SK-N-MC (cell line): ENCODE measurements around the gene COL8A1.

ENCODE experiments used
- DNase-seq: peaks from one replicate; pipeline ENCODE4 v3.0.0-alpha.2; 2011; ENCODE audit warnings: low read depth, low spot score
- H3K27ac ChIP-seq: fragments of 200-600 bp; sonication (generic); 2 replicates; pipeline ENCODE4 v1.5.1; 2016; ENCODE audit warnings: mixed run types
- H3K36me3 ChIP-seq: fragments of 200-600 bp; sonication (generic); 2 replicates; pipeline ENCODE4 v1.6.1; 2017; ENCODE audit warnings: antibody characterized with exemption, low read length, mixed read lengths; ENCODE audit not compliant: insufficient read depth
- H3K4me3 ChIP-seq: fragments of 200-600 bp; sonication (generic); 2 replicates; pipeline ENCODE4 v1.5.1; 2016
- H3K9ac ChIP-seq: fragments of 200-600 bp; sonication (generic); 2 replicates; pipeline ENCODE4 v1.8.0; 2017; ENCODE audit warnings: mixed run types, mixed read lengths; ENCODE audit not compliant: insufficient read length
- H3K9me3 ChIP-seq: fragments of 200-600 bp; sonication (generic); 2 replicates; pipeline ENCODE4 v1.6.1; 2017; ENCODE audit warnings: low read depth, mild to moderate bottlenecking, antibody characterized with exemption, low read length, moderate library complexity, mixed read lengths
- EZH2 ChIP-seq: fragments of 200-600 bp; sonication (generic); IDR thresholded peaks from one replicate; pipeline ENCODE4 v1.6.1; 2017; ENCODE audit warnings: antibody characterized with exemption
- FOXP2 ChIP-seq: optimal IDR thresholded peaks from 2 replicates; pipeline ENCODE3; 2011; ENCODE audit warnings: mild to moderate bottlenecking, moderate library complexity; ENCODE audit not compliant: insufficient read depth; ENCODE audit errors: extremely low read length, control extremely low read depth
- POLR2AphosphoS5 ChIP-seq: IDR thresholded peaks from 2 replicates; pipeline ENCODE4 v1.6.1; 2012; ENCODE audit warnings: mild to moderate bottlenecking, low read depth, low read length, borderline replicate concordance

COL8A1 gene

GRCh38 chr3:99678023-99678422 lies 39.6 kb downstream of the COL8A1 start:
- DNase-seq: no peak
- Histone ChIP-seq H3K36me3 (no peaks in the 10 kb centered on the region), H3K9me3 (no peaks in the 10 kb centered on the region), H3K27ac (no peak overlapping the region), H3K9ac (no peak overlapping the region), H3K4me3 (no peak overlapping the region)
- TF ChIP-seq FOXP2 (no peak), EZH2 (no peak), POLR2AphosphoS5 (no peak)

GRCh38 chr3:99678896-99679295 lies 40.5 kb downstream of the COL8A1 start:
- TF ChIP-seq POLR2AphosphoS5: no peak
- no peak for TF ChIP-seq EZH2
- no peak for TF ChIP-seq FOXP2
- Histone ChIP-seq H3K9ac (no peak overlapping the region), H3K36me3 (no peaks in the 10 kb centered on the region), H3K27ac (no peak overlapping the region), H3K9me3 (no peaks in the 10 kb centered on the region), H3K4me3 (no peak overlapping the region)
- no peak for DNase-seq

GRCh38 chr3:99681512-99681911 lies 43.1 kb downstream of the COL8A1 start:
- Histone ChIP-seq H3K36me3 (no peaks in the 10 kb centered on the region), H3K9me3 (no peaks in the 10 kb centered on the region), H3K9ac (no peak overlapping the region)

GRCh38 chr3:99681976-99682375 lies 43.6 kb downstream of the COL8A1 start:
- no peak for DNase-seq
- Histone ChIP-seq H3K9ac (no peak overlapping the region), H3K9me3 (no peaks in the 10 kb centered on the region), H3K4me3 (no peak overlapping the region), H3K36me3 (no peaks in the 10 kb centered on the region), H3K27ac (no peak overlapping the region)
- no peak for TF ChIP-seq POLR2AphosphoS5

More at GRCh38 chr3:99681512-99681911, 43.1 kb downstream of the COL8A1 start:
- DNase-seq: no peak
- no peak overlapping the region for H3K4me3 ChIP-seq
- TF ChIP-seq EZH2: no peak
- no peak for TF ChIP-seq FOXP2
- TF ChIP-seq POLR2AphosphoS5: no peak
- H3K27ac ChIP-seq: no peak overlapping the region

GRCh38 chr3:99683465-99683864 lies 45.1 kb downstream of the COL8A1 start:
- DNase-seq: no peak
- H3K27ac ChIP-seq: no peak overlapping the region
- TF ChIP-seq POLR2AphosphoS5: no peak
- TF ChIP-seq FOXP2: no peak
- TF ChIP-seq EZH2: no peak
- H3K9ac ChIP-seq: no peak overlapping the region
- H3K4me3 ChIP-seq: no peak overlapping the region
- no peaks in the 10 kb centered on the region for H3K36me3 ChIP-seq
- H3K9me3 ChIP-seq: no peaks in the 10 kb centered on the region

GRCh38 chr3:99683876-99684275 lies 45.5 kb downstream of the COL8A1 start:
- H3K36me3 ChIP-seq: no peaks in the 10 kb centered on the region
- no peaks in the 10 kb centered on the region for H3K9me3 ChIP-seq
- H3K27ac ChIP-seq: no peak overlapping the region
- no peak overlapping the region for H3K9ac ChIP-seq
- no peak for DNase-seq
- no peak overlapping the region for H3K4me3 ChIP-seq
- TF ChIP-seq POLR2AphosphoS5 (no peak), FOXP2 (no peak), EZH2 (no peak)

GRCh38 chr3:99684644-99685043 lies 46.2 kb downstream of the COL8A1 start:
- Histone ChIP-seq H3K9ac (no peak overlapping the region), H3K36me3 (no peaks in the 10 kb centered on the region), H3K9me3 (no peaks in the 10 kb centered on the region), H3K4me3 (no peak overlapping the region), H3K27ac (no peak overlapping the region)
- DNase-seq: no peak
- no peak for TF ChIP-seq EZH2
- TF ChIP-seq FOXP2: no peak
- no peak for TF ChIP-seq POLR2AphosphoS5

- H3K27ac ChIP-seq: no peak overlapping the region
- no peak overlapping the region for H3K9ac ChIP-seq
- no peaks in the 10 kb centered on the region for H3K9me3 ChIP-seq
- H3K36me3 ChIP-seq: no peaks in the 10 kb centered on the region
- DNase-seq: no peak
- TF ChIP-seq EZH2: no peak
- TF ChIP-seq FOXP2: no peak
- TF ChIP-seq POLR2AphosphoS5: no peak
- no peak overlapping the region for H3K4me3 ChIP-seq
Observed at GRCh38 chr3:99686469-99686868, 48.1 kb downstream of the COL8A1 start.

- Histone ChIP-seq H3K9me3 (no peaks in the 10 kb centered on the region), H3K36me3 (no peaks in the 10 kb centered on the region), H3K27ac (no peak overlapping the region), H3K9ac (no peak overlapping the region), H3K4me3 (no peak overlapping the region)
- DNase-seq: no peak
- no peak for TF ChIP-seq EZH2
- no peak for TF ChIP-seq FOXP2
- TF ChIP-seq POLR2AphosphoS5: no peak
Observed at GRCh38 chr3:99686955-99687612, 48.7 kb downstream of the COL8A1 start.
